ENCODE measurements around the gene PTAFR.
"Not testable (repeated sequence)": the region's sequence is repeated elsewhere in the genome, so short reads cannot be mapped to it uniquely, and the experiment has no call there.

PTAFR gene

DNA sequence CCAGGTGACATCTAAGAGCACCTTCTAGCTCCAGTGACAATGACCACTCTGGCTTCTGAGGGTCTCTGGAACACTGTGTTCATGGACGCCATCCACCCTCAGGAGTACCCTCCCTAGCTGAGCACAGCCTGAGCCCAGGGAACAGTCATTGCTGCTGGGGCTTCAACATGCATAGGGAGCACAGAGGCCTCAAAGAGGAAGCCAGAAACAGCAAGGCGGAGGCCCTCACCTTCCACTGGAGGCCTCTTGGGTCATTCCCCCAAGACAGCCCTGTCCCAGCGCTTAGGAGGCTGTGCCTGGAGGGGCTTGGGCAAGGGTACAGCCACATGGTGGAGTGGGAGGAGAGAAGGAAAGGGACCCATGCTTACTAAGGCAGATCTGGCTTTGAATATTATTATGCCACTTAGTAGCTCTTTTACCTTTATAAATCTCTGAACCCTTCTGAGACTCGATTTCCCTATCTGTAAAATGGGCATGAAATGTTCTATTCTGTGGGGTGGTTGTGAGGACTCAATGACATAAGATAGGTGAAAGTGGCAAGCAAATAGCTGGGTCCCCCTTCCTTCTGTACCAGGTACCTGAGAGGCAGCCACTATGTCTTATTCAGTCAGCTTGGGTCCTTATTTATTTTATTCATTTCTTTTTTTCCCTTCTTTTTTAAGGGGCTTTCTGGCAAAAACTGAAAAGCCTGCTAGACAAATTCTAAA, 32.8 kb downstream of the PTAFR start:
- no peak for DNase-seq

- no peak for DNase-seq
Measured at GRCh38 chr1:28141685-28142084, 34.8 kb downstream of the PTAFR start.

DNA sequence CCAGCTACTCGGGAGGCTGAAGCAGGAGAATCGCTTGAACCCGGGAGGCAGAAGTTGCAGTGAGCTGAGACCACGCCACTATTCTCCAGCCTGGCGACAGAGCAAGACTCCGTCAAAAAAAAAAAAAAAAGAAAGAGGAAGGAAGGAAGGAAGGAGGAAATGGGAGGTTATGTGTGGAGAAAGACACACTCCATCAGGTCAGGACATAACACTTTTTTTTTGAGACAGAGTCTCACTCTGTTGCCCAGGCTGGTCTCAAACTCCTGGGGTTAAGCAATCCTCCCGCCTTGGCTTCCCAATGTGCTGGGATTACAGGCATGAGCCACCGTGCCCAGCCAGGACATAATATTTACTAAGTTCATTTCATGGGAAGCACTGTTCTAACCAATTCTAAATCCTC, 36.6 kb downstream of the PTAFR start:
- DNase-seq, result not testable (repeated sequence)

DNA sequence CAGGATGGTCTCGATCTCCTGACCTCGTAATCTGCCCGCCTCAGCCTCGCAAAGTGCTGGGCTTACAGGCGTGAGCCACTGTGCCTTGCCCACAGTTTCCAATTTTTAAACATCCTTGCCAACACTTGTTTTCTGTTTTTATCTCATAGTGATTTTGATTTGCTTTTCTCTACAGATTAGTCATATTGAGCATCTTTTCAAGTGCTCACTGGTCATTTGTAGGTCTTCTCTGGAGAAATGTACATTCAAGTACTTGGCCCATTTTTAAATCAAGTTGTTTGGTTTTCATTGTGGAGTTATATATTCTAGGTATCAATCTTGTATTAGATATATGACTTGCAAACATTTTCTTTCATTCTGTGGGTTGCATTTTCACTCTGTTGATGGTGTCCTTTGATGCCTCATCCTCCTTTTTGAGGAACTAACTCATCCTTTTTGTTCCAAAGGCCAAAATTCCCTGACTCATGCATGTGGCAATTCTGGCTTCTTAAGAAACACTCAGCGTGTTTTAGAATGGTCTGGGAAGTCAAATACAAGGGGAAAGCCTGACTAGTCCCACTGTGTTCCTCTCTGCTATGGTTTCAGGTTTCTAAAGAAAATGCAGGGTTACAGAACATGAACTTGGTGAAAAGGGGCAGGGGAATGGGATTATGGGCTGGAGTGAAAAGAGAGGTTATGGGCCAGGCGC, 37.3 kb downstream of the PTAFR start:
- no peak for DNase-seq

DNA sequence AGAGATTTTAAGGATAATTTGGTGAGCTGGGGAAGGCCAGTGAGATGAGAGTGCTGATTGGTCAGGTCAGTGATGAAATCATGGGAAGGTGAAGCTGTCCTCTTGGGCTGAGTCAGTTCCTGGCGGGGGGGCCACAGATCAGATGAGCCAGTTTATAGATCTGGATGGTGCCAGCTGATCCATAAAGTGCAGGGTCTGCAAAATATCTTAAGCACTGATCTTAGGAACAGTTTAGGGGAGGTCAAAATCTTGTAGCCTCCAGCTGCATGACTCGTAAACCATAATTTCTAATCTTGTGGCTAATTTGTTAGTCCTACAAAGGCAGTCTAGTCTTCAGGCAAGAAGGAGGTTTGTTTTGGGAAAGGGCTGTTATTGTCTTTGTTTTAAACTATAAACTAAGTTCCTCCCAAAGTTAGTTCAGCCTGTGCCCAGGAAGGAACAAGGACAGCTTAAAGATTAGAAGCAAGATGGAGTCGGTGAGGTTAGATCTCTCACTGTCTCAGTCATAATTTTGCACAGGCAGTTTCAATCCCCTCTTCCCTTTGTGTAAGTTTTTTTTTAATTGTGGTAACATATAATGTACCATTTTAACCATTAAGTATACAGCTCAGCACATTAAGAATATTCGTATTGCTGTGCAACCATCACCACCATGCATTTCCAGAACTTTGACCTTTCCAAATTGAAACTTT, 39.4 kb downstream of the PTAFR start:
- no peak for DNase-seq

GRCh38 chr1:28136169-28136921, 40.1 kb downstream of the PTAFR start:
- no peak for DNase-seq

GRCh38 chr1:28135371-28136168, 40.9 kb downstream of the PTAFR start:
- DNase-seq, result no peak

DNA sequence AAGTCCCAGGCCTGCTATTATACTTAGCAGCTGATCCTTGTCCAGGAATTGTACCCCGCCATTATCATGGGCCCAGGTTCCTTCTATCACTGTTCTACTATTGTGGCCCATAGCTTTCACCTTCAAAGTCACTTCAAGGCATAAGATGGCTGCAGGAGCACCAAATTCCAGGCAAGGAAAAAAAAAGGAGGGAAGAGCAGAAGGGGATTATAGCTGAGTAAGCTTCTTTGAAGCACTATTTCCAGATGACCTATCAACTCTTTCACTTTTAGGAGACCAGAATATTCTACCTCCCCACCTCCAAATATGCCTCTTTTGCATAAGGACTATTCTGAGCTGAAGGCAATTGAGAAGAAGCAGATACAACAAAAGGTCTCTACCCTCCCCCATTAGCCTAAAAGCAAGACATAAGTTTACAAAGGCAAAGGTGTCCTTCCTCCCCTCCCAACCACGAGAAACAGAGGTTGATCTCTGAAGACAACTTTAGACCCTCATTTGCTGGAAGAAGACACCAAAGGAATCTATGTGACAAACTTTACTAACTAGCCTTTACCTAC, 41.8 kb downstream of the PTAFR start:
- no peak for DNase-seq

DNA sequence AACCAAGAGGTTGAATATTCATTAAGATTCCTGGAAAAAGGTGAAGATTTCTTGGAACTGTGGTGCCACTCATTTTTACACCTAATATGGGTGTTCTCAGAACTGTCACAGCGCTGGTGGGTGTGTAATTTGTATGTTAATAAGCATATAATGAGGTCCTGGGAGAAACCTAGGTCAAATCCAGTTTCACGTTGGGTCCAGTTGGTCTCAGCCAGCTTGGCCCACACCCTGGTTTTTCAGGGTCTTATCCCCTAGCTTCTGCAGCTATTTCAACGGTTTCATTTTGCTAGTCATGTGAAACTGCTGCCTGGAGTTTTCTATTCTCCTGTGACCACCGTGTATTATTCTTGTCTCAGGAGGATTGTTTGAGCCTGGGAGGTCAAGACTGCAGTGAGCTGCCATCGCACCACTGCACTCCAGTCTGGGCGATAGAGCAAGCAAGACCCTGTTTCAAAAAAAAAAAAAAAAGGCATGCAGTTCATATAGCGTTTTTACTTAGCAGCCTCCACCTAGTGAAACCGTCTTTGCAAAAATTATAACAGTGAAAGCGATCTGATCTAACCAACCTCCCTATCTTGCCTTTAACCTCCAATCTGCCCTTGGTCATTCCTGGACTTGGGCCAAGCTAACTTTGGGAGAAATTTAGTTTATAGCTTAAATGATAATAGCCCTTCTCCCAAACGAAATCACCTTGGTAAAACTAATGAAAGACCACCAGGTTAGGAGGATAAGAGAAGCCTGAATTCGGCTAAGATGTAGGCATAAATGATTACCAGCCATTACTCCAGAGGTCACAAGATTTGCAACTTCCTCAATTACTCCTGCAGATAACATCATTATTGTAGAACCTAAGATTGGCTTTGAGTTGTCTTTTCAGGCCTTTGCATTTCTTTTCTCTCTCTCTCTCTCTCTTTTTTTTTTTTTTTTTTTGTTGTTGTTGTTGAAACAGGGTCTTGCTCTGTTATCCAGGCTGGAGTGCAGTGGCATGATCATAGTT, 44.0 kb downstream of the PTAFR start:
- no peak for DNase-seq

GRCh38 chr1:28130901-28131300, 45.6 kb downstream of the PTAFR start:
- no peak for DNase-seq

GRCh38 chr1:28129150-28129549, 47.3 kb downstream of the PTAFR start:
- no peak for DNase-seq

DNA sequence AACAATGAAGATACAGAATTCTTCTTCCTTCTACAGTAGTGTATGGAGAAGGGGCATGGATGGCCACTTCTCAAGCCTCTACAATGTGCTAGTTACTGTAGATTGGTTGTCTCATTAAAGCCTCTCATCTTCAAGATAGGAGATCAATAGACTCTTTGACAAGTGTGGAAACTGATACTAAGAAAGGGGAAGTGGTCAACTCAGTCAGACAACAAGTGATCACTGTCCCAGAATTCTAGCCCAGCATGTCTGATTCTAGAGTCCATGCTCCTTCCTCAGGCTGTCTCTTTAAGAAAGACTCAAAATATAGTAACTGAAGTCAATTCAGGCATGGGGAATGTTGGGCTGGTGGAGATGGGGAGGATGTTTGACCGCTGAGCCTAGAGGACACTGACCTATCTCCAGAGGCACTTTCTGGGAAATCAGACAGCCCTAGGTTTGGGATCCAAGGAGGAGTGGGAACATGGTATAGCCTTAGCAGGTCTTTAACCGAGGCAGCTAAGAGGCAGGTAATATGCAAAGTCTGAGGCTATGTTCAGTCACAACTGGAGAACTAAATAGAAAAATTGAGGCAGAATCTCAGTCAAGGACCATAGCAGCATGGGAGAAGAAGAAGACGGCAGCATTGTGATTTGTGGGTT, 48.8 kb downstream of the PTAFR start:
- no peak for DNase-seq

DNA sequence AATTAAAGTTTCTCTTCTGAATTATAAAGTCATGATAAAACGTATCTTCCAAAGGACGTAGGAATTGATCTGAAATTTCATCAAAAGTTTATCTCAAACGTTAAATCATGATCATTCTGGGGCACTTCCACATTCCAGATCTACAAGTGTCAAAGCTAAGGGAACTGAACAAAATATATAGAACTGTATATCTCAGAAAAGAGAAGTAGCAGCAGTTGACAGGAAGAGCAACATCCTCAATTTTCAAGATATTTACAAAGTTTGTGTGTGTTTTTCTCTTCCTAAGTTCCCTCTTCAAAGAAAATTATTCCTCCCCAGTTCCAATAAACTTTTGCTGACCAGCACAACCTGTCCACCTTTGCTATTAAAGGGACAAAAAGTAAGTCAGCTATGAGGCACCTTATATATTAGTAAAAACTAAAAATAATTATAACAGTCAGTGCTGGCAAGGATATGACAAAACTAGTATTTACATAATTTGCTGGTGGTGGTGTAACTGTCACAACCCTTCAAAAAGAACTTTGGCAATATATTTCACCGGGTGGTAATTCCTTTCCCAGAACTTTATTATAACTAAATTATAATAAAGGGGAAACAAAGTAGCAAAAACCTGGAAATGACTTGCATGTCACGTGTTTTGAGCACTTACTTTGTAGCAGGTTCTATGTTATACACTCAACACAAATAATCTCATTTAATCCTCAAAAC, 49.6 kb downstream of the PTAFR start:
- no peak for DNase-seq

- no peak for DNase-seq
Measured at GRCh38 chr1:28126212-28126611, 50.3 kb downstream of the PTAFR start.

GRCh38 chr1:28123461-28123961, 53.0 kb downstream of the PTAFR start:
- DNase-seq, result no peak

DNA sequence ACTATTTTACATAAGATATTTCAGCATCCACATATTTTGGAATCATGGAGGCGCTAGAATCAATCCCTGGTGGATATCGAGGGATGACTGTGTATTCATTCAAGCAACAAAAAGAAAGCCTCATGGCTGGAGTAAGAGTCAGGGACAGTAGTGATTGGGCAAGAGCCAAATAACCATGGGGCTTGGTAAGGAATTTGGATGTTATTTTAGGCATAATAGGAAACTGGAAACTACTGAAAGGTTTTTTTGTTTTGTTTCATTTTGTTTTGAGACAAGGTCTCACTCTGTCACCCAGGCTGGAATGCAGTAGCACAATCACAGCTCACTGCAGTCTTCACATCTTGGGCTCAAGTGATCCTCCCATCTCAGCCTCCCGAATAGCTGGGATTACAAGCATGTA, 54.3 kb downstream of the PTAFR start:
- DNase-seq, result no peak

DNA sequence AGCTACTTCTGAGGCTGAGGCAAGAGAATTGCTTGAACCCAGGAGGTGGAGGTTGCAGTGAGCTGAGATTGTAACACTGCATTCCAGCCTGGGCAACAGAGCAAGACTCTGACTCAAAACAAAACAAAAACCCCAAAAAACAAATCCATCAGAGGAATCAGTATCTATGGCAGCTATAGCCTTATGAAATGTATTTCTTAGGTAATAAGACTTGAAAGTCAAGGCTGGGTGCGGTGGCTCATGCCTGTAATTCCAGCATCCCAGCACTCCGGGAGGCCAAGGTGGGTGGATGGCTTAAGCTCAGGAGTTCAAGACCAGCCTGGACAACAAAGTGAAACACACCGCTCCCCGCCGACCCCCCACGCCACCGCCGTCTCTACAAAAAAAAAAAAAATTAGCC, 56.9 kb downstream of the PTAFR start:
- DNase-seq, result no peak

- DNase-seq, result no peak
Measured at GRCh38 chr1:28118640-28119307, 57.7 kb downstream of the PTAFR start.

GRCh38 chr1:28115267-28115666, 61.2 kb downstream of the PTAFR start:
- no peak for DNase-seq

Measured in activated T-cell treated with anti-CD3 and anti-CD28 coated beads, Interleukin-2, amount 50 U/mL, for 1 hour (primary cell).